ENCODE data around the gene SPON1.
"Not testable (repeated sequence)": the region's sequence is repeated elsewhere in the genome, so short reads cannot be mapped to it uniquely, and the experiment has no call there.

Gene SPON1

DNA sequence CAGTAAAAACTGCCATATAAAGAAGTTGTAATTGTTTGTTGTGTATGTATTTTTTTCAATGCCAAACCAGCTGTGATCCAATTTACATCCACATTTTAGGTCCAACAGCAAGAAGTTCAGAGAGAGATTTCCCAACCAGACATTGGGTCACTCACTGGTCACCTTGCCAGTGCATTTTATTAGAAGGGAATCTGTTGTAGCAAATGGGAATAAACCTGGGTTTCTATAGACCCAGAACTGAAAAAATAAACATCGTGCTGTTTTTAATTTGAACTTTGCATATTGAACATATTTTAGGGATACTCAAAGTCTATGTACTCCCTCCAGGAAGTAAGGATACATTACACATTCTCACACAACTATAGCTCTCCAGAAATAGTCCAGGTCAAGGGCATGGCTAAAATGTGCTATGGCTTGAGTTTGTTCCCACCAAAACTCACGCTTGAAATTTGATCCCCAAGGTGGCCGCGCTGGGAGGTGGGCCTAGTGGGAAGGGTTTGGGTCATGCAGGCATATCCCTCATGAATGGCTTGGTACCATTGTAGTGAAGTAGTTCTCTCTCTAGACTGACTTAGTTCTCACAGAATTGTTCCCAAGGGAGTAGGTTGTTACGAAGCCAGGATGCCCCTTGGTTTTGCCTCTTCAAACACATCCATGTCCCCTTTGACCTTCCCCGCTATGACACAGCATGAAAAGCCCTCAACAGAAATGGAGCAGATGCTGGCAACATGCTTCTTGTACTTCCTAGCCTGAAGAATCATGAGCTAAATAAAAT lies 305.5 kb downstream of the SPON1 start:
- no peak overlapping the region for H3K27ac ChIP-seq
- TF ChIP-seq FOXP2 (optimal IDR thresholded peaks at IDR 0.05; ENCODE audit: control extremely low read depth, extremely low read length, insufficient read depth) (no peak), POLR2AphosphoS5 (IDR thresholded peaks at IDR 0.05; ENCODE audit: borderline replicate concordance, low read depth, low read length) (no peak), EZH2 (IDR thresholded peaks at IDR 0.05) (no peak)
- H3K36me3 ChIP-seq (ENCODE audit: insufficient read depth, low read length) = no peaks in the 10 kb centered on the region

GRCh38 chr11:14269692-14270573 lies 307.4 kb downstream of the SPON1 start:
- Histone ChIP-seq H3K4me3 (no peak overlapping the region), H3K9ac (ENCODE audit: insufficient read length) (no peak overlapping the region), H3K9me3 (ENCODE audit: low read depth, low read length) (no peaks in the 10 kb centered on the region), H3K36me3 (ENCODE audit: insufficient read depth, low read length) (no peaks in the 10 kb centered on the region), H3K27ac (no peak overlapping the region)
- DNase-seq (ENCODE audit: low read depth, low spot score) = no peak
- TF ChIP-seq FOXP2 (optimal IDR thresholded peaks at IDR 0.05; ENCODE audit: control extremely low read depth, extremely low read length, insufficient read depth) (no peak), POLR2AphosphoS5 (IDR thresholded peaks at IDR 0.05; ENCODE audit: borderline replicate concordance, low read depth, low read length) (no peak), EZH2 (IDR thresholded peaks at IDR 0.05) (no peak)

More for the DNA sequence above, 305.5 kb downstream of the SPON1 start:
- Histone ChIP-seq H3K9ac (ENCODE audit: insufficient read length) (no peak overlapping the region), H3K4me3 (no peak overlapping the region), H3K9me3 (ENCODE audit: low read depth, low read length) (no peaks in the 10 kb centered on the region)
- no peak for DNase-seq (ENCODE audit: low read depth, low spot score)

- TF ChIP-seq FOXP2 (optimal IDR thresholded peaks at IDR 0.05; ENCODE audit: control extremely low read depth, extremely low read length, insufficient read depth) (no peak), POLR2AphosphoS5 (IDR thresholded peaks at IDR 0.05; ENCODE audit: borderline replicate concordance, low read depth, low read length) (no peak), EZH2 (IDR thresholded peaks at IDR 0.05) (no peak)
- no peak for DNase-seq (ENCODE audit: low read depth, low spot score)
- no peaks in the 10 kb centered on the region for H3K9me3 ChIP-seq (ENCODE audit: low read depth, low read length)
- H3K4me3 ChIP-seq = no peak overlapping the region
- H3K9ac ChIP-seq (ENCODE audit: insufficient read length) = no peak overlapping the region
- no peak overlapping the region for H3K27ac ChIP-seq
- H3K36me3 ChIP-seq (ENCODE audit: insufficient read depth, low read length) = no peaks in the 10 kb centered on the region
These were observed 308.4 kb downstream of the SPON1 start for GRCh38 chr11:14270690-14271542.

DNA sequence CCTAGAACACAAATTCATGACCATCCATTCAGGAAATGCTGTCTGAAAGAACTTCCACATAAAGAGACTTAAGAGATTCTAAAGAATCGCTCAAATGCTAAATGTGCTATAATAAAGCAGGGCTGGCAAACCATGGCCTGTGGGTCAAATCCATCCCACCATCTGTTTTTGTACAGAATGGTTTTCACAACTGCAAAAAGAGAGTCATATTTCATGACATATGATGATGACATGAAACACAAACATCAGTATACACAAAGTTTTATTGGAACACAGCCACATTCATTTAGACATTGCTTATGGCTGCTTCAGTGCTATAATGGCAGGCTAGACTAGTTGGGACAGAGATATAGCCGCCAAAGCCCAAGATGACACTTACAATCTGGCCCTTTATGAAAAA lies 311.4 kb downstream of the SPON1 start:
- Histone ChIP-seq H3K9ac (ENCODE audit: insufficient read length) (no peak overlapping the region), H3K4me3 (no peak overlapping the region), H3K9me3 (ENCODE audit: low read depth, low read length) (no peaks in the 10 kb centered on the region), H3K27ac (no peak overlapping the region), H3K36me3 (ENCODE audit: insufficient read depth, low read length) (no peaks in the 10 kb centered on the region)
- TF ChIP-seq POLR2AphosphoS5 (IDR thresholded peaks at IDR 0.05; ENCODE audit: borderline replicate concordance, low read depth, low read length) (no peak), EZH2 (IDR thresholded peaks at IDR 0.05) (no peak), FOXP2 (optimal IDR thresholded peaks at IDR 0.05; ENCODE audit: control extremely low read depth, extremely low read length, insufficient read depth) (no peak)
- DNase-seq (ENCODE audit: low read depth, low spot score) = no peak

DNA sequence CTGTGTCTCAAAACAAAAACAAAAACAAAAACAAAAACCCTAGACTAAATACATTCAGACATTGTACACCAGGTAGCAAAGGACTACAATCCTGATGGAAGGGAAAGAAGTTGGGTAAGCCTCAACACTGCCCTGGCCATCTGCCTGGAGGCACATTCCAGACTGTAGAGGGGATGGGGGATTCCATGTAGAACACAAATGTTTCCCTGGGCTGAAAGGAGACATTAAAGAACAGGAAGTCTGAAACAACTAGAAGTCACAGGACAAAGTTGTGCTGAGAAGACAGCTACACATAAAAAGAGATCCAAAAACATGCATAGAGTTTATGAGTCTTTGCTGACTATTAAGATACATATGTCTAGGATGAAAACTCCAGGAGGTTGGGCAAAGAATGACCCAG lies 312.6 kb downstream of the SPON1 start:
- Histone ChIP-seq H3K4me3 (no peak overlapping the region), H3K9ac (ENCODE audit: insufficient read length) (no peak overlapping the region), H3K27ac (no peak overlapping the region), H3K9me3 (ENCODE audit: low read depth, low read length) (no peaks in the 10 kb centered on the region), H3K36me3 (ENCODE audit: insufficient read depth, low read length) (no peaks in the 10 kb centered on the region)
- TF ChIP-seq FOXP2 (optimal IDR thresholded peaks at IDR 0.05; ENCODE audit: control extremely low read depth, extremely low read length, insufficient read depth) = no peak
- no peak for TF ChIP-seq EZH2 (IDR thresholded peaks at IDR 0.05)
- TF ChIP-seq POLR2AphosphoS5 (IDR thresholded peaks at IDR 0.05; ENCODE audit: borderline replicate concordance, low read depth, low read length) = no peak
- no peak for DNase-seq (ENCODE audit: low read depth, low spot score)

GRCh38 chr11:14278869-14279268 lies 316.3 kb downstream of the SPON1 start:
- not testable (repeated sequence) for H3K36me3 ChIP-seq (ENCODE audit: insufficient read depth, low read length); DNase-seq (ENCODE audit: low read depth, low spot score); H3K9ac ChIP-seq (ENCODE audit: insufficient read length); H3K27ac ChIP-seq; H3K9me3 ChIP-seq (ENCODE audit: low read depth, low read length); H3K4me3 ChIP-seq

DNA sequence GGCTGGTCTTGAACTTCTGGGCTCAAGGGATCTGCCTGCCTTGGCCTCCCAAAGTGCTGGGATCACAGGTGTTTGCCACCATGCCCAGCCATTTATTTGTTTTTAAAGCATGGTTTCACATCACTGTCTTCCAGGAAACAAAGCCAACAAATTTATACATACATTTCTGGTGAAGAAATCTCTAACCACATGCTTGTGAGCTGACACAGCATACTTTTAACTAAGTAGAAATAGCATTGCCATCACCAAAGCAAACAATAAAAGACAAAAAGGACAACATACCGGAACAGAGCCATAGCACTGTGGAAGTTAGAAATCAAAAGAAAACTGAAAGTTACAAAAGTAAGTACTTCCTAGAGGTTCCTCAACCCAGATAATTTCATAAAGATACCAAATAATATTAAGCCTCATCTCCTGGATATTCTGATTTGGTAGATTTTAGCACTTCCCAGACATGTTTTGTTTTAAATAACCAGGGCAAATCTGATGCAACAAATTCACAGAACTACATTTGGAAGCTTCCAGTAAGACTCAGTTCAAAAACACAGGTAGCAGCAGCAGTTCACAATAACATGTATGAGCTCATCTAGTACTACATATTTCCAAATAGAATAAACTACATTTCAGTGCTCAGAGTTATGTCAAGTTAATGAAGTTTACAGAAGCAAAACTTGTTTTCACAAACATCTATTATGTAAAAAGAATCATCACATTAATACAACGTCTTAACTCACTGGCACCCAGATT lies 325.8 kb downstream of the SPON1 start:
- TF ChIP-seq EZH2 (IDR thresholded peaks at IDR 0.05) = no peak
- TF ChIP-seq FOXP2 (optimal IDR thresholded peaks at IDR 0.05; ENCODE audit: control extremely low read depth, extremely low read length, insufficient read depth) = no peak
- no peak for TF ChIP-seq POLR2AphosphoS5 (IDR thresholded peaks at IDR 0.05; ENCODE audit: borderline replicate concordance, low read depth, low read length)
- no peak overlapping the region for H3K27ac ChIP-seq
- H3K4me3 ChIP-seq = no peak overlapping the region
- no peaks in the 10 kb centered on the region for H3K9me3 ChIP-seq (ENCODE audit: low read depth, low read length)
- H3K36me3 ChIP-seq (ENCODE audit: insufficient read depth, low read length) = no peaks in the 10 kb centered on the region
- no peak overlapping the region for H3K9ac ChIP-seq (ENCODE audit: insufficient read length)
- DNase-seq (ENCODE audit: low read depth, low spot score) = no peak

Data from SK-N-MC (cell line).